Endothelial cell of hepatic sinusoid (primary cell): Measurements from ENCODE around the gene IL36B.

Experiments
- in situ Hi-C: cut with HindIII; loops from 2 replicates; pipeline ENCODE4 v1.10.0; 2017; ENCODE audit warnings: low sequenced_read_pairs

The IL36B gene

DNA sequence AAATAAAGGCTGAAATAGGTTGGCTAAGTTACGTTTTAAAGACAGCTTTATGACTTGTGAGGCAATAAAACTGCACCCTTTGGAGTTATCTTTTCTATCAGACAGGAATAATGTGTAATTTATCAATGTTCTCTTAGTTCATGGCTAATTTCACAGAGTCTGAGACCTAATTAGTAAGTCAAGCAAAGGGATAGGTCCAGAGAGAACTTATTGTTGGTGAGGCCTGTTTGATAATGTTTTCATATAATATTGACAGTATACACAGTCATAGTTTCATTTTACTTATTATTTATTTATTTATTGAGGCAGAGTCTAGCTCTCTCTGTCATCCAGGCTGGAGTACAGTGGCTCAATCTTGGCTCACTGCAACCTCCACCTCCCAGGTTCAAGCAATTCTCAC lies 4.5 kb upstream of the IL36B start:
- in situ Hi-C loops, result no loop called here

DNA sequence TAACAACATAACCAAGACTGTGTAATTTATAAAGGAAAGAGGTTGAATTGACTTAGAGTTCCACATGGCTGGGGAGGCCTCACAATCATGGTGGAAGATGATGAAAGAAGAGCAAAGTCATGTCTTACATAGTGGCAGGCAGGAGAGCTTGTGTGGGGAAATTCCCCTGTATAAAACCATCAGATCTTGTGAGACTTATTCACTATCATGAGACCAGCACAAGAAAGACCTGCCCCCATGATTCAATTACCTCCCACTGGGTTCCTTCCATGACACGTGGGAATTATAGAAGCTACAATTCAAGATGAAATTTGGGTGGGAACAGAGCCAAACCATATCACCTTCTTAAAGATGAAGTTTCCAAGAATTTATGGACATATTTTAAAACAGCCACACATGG lies 3.9 kb upstream of the IL36B start:
- in situ Hi-C loops, result no loop called here

DNA sequence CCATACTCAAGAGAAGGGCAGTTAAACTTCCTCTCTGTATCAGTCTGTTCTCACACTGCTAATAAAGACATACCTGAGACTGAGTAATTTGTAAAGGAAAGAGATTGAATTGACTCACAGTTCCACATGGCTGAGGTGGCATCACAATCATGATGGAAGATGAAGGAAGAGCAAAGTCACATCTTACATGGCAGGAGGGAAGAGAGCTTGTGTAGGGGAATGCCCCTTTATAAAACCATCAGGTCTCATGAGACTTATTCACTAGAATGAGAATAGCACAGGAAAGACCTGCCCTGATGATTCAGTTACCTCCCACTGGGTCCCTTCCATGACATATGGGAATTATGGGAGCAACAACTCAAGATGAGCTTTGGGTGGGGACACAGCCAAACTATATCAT lies 1.4 kb upstream of the IL36B start:
- in situ Hi-C loops, result no loop called here

DNA sequence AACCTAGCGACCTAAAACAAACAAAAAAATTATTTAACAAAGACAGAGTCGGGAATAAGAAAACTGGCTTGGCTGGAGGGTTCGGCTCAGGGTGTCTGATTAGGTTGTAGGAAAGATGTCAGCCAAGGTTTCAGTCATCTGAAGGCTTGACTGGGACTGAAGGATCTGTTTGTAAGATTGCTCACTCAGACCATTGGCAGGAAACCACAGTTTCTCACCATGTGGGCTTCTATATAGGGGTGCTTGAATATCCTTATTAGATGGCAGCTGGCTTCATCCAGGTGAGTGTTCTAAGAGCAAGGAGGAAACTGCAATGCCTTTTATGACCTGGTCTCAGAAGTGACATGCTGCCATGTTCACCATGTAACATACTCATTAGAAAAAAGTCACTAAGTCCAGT lies 999 bp upstream of the IL36B start:
- in situ Hi-C loops, result no loop called here

DNA sequence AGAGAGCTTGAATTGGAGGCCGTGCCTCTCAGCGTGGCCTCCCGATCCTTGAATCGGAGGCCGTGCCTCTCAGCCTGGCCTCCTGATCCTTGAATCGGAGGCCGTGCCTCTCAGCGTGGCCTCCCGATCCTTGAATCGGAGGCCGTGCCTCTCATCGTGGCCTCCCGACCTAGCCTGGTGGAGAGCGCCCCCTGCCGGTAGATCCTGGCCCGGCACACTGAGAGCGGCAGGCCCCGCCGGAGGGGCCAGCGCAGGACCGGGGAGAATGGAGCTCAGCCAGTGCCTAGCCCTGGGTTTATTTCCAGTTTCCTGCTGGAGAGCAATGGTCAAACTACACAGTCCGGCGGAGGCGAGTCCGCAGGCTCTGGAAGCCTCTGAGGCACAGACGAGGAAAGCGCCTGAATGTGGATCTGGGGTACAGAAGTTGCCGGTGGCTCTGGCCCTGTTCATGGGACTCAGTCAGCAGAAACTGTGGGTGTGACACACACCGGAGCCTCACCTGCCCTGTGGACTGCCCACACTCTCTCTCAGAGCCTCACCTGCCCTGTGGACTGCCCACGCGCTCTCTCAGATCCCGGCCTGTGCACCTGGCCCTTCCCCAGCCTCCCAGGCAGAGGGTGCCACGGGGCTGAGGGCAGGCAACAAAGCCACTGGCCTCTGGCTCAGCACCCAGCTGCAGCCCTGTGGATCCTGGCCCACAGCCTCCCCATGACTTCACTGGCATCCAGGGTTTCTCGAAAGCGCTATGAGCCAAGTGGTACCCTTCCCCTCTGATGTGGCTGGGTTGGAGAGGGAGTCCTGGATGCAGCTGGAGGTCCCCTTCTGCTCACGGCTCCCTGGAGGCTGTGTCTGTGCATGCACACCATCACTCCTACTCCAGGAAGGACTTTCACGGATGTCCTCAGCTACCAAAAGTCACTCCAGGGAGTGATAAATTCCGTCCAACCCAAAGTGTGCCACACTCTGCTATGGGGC lies 1.5 kb downstream of the IL36B start:
- in situ Hi-C loops, result no loop called here

DNA sequence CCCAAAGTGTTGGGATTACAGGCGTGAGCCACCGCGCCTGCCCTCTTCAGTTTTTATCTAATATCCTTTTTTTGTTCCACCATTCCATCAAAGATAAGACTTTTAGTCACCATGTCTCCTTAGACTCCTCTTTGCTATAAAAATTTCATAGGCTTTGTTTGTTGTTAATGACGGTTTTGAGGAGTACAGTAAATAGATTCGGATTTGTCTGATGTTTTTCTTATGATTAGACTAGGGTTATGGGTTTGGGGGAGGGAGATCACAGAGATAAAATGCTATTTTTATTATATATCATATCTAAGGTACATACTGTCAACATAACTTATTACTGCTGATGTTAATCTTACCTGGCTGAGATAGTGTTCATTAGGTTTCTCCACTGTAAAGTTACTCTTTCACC lies 6.2 kb downstream of the IL36B start:
- in situ Hi-C loops, result no loop called here

DNA sequence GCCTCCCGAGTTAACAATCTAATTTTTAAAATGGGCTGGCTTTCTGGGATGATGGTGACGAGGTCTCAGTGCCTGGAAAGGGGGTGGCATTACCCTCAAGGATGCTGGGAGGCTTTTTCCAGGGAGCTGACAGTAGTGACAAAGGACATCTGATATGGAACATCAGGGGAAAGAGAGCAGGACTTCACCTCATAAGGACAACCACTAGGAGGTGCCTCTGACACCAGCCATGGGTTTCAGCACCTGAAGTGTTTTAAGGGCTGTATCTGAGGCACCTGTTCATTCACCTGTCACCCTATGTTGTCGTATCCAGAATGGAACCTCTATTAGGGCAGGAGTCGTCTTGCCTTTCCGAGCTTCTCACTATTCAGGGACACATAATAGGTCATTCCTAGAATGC lies 10.8 kb downstream of the IL36B start:
- in situ Hi-C loops, result no loop called here

DNA sequence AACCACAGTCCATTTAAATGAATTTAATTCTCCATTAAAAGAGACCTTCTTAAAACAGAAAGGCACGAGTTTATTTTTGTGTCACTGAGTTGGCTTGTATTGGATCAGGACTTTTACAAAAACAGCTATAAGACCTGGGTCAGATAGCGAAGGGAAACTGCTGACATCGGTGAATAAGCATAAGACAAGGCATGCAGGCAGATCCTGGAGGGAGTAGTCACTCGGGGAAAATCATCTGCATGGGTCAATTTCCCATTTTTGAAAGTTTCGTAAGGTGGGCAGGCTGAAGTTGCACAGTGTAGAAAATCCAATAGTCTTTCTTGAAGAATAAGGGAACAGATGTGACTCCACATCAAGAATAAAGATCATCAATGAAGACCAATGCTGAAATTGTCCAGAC lies 12.9 kb downstream of the IL36B start:
- in situ Hi-C loops, result no loop called here

DNA sequence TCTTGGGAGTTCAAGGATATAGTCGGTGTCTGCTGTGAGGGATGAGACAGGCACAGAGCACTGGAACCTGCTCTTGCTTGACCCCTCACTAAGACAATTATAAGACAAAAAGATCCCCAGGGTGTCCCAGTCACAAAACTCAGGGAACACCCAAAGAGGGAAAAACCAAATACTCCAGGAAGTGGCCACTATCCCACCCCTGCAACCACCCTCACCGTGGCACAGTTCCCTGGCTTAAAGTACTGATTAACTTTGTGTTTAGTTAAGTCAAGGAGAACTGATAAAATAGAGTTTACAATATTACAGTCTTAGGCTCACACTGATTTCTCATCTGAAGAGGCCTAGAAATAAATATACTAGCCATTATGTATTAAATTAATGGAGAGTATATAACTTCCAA lies 13.5 kb downstream of the IL36B start:
- in situ Hi-C loops, result no loop called here

DNA sequence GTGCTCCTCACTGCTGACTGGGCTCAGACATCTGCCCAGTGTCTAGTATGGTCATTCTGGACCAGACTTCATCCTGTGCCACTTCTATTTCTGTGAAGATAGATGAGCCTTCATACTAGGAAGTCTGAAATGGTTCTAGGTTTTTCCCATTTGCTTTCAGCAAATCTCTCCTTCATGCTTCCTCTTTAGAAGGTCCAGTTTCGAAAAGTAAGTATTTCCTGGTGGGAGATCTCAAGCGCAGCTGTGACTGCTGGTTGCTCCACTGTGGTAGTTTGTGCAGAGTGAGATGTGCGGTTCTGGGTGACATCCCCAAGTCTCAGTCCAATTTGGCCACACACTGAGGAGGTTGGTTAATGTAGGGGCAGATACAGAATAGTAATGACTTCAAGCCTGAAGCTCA lies 14.4 kb downstream of the IL36B start:
- in situ Hi-C loops, result no loop called here

DNA sequence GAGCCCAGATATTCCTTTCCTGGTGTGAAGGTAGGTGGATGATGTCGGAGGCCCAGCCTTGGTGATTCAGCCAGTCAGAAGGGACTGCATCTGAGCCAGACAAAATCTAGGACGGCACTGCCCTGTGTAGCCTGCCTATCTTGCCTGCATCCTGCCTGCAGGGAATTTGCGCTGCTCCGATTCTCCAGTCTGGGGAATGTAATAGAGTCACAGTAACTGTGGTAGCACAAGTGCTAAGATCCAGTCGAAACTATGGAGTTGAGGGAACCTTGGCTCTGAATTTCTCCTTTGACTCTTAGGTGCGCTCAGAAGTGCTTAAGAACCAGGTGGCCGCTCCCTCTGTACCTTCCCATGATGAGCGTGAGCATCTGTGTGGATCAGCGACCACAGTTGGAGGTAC lies 15.9 kb downstream of the IL36B start:
- in situ Hi-C loops, result no loop called here

DNA sequence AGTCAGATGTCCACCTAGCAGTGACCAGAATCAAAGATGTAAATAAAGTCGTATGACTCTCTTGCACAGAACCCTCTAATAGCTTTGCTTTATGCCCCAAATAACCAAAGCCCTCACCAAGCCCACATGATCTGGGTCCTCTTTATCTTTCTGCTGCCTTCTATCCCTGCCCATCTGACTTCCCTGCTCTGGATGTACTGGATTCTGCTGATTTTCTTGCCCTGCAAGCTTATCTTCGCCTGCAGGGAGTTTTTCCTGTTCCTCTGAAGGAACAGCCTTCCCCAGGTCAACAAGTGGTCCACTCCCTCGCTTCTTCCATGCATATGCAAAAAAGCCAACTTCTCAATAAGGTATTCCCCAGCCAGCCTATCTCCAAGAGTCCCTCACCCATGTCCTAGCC lies 18.7 kb downstream of the IL36B start:
- in situ Hi-C loops, result no loop called here

DNA sequence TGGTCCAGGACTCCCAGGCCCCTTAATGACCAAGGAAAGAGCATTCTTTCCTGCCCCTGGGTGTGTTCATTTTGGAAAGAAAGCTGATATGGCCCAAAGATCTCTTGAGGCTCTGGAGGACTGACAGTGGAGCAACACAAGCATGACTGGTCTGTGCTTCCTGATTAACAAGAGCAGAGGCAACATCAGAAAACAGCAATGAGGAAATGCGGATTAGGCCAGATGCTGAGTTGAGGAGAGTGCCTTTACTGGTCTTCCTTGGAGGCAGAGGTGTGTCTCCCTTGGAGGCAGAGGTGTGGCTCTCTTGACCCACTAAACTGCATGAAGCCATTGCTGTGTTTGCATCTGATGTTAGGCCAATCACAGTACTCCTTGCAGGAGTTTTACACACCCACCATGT lies 19.9 kb downstream of the IL36B start:
- in situ Hi-C loops, result no loop called here

DNA sequence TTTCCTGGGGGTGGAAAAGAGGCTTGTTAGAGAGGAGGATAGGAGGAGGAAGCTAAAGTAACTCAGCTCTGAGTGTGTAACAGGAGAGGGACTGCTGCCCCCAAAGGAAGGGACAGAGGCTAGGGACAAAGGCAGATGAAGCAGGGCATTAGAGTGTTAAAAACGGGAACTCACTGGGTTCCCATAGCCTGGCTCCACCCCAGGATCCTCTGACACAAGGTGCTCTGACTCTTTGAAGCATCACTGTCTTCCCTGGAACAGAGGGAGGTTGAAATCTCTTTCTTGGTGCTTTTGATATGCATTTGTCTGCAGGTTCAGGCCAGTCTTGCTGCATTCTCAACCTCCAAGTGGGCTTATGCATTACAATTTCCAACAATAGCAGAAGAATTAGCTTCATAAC lies 24.6 kb downstream of the IL36B start:
- in situ Hi-C loops, result no loop called here

DNA sequence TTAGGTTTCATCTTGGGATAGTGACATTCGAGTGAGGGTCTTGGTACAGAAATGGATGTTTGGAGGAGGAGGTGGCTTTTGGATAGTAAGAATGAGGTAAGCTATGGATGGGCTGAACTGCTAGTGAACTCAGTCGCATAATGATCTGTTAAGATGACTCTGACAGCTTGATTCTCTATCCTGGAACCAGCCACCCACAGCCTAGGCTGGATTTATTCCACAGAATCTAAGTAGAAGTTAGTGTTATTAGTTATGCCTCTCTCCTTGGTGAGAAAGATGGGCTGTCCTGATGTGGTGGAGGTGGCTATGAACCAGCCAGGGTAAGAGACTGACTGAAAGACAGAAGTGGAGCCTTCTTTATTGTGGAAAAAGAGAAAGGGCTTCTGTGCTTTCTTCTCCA lies 25.0 kb downstream of the IL36B start:
- in situ Hi-C loops, result no loop called here

DNA sequence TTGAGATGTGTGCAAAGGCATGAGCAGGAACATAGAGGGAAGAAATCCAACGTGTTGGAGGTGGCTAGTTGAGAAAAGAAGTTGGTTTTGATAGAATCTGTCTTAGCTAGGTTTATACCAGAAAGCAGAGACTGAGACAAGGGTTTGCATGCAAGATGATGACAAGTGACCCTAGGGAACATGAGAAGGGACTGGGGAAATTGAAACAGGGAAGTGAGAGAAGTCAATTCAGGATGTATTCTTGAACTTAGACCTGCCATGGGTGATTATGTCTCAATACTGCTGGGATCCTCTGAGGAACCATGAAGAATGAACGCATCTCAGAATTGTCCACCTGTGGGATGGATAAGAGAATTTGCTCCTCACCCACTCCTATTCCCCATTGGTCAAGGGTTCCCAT lies 26.9 kb downstream of the IL36B start:
- in situ Hi-C loops, result no loop called here

DNA sequence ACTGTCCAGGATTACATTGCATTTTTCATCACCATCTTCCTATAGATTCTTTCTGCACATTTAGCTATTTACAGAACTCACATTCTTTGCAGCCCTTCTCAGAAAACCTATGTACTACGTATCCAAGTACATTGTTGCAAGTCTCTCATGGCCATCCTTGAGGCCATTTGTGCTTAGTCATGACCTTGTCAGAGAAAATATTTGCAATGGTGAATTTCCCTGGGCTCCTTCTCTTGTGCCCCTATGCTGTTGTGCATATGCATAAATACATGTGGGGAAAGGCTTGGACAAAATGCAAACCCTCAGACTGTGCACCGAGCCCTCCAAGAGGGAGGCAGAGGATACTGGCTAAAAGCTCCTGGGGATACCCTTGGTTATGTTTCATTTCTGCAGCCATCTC lies 27.9 kb downstream of the IL36B start:
- in situ Hi-C loops, result no loop called here

DNA sequence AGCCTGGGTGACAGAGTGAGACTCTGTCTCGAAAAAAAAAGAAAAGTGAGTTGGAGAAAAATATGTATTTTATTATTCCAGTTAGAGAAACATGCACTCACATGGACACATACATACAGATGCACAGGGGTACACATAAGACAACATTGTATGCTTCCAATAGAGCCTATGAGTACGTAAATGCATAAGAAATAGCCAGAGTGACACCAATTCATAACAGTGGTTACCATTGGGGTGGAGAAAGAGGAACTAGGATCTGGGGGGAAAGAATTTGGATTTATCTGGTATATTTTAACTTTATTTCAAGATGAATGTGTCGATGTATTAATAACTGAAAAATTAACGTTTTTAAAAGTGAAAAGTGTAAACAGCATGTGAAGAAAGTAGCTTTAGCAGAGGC lies 31.4 kb downstream of the IL36B start:
- in situ Hi-C loops, result no loop called here

DNA sequence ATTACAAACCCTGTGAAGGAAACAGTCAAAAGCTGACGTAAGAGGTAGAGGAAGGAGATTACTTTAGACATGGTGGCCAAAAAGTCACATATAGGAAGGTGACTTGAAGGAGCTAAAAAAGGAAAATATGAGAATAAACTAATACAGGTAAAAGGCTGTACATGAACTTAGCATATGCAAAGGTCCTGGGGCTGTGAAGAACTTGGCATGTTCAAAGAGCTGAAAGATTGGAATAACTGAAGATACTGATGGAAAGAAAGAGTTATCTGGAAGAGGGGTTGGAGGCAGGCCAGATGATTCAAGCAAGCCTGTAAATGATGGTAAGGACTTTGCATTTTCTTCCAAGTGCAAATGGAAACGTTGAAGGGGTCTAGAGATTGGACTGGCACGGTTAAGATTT lies 34.2 kb downstream of the IL36B start:
- in situ Hi-C loops, result no loop called here

DNA sequence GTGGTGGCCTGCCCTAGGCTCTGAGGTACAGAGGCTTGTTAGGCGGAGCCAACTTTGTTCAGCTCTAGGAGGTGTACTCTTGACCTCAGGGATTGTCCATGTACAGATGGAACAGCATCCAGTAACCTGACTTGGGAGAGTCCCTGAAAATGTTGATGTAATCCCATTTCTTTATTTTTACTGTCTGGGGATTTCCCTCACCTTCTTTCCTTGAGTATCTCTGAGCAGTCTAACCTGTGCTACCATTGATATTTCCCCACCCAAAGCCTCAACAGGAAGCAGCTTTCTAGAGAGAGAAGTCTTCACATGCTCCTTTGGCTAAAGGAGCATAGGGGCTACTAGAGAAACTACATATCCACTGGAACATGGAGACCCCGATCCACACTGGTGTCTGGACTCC lies 37.0 kb downstream of the IL36B start:
- in situ Hi-C loops, result no loop called here

DNA sequence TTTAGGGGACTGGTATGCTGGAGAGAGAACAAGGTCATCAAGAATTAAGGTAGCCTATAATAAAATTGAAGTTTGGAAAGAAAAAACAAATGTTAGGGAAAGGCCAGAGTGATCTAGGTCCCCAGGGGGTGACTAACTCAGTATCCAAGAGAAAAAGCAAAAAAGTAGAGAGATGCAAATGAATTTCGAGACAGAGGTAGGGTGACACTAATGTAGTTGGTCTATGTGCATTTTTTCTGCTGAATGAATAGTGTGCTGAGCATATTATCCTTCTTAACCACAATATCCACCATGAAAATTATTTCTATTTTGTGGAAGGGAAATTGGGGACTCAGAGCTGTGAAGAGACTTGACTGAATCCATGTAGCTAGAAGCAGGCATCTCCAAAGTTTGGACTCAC lies 37.6 kb downstream of the IL36B start:
- in situ Hi-C loops, result no loop called here

DNA sequence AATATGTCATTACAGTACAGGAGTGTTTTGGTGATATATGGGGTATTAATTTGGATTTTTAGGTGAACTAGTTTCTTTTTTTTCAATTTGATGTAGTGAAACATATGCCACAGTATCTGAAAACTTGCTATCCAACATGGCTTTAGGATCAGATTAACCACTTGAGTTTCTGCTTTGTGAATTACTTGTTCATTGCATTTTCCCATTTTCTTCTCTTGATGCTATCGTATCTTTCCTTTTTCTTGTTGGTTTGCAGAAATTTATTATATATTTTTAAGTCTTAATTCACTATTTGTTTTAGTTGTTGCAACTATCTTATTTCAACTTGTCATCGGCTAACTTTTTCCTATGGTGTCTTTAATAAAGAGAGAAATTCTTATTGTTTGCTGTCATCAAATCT lies 38.6 kb downstream of the IL36B start:
- in situ Hi-C loops, result no loop called here

DNA sequence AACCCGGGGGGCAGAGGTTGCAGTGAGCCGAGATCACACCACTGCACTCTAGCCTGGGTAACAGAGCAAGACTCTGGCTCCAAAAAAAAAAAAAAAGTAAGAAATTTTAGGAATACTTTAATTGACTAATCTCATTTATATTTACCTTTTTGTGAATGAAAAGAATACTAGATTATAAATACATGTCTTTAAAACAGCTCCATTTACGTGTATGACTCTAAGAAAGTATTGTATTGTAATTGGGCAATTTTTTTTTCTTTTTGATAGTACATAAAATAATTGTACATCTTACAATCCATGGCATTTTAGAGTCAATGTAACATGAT lies 39.4 kb downstream of the IL36B start:
- in situ Hi-C loops, result no loop called here
